ENCODE measurements around the gene TUBG2.

Gene TUBG2

DNA sequence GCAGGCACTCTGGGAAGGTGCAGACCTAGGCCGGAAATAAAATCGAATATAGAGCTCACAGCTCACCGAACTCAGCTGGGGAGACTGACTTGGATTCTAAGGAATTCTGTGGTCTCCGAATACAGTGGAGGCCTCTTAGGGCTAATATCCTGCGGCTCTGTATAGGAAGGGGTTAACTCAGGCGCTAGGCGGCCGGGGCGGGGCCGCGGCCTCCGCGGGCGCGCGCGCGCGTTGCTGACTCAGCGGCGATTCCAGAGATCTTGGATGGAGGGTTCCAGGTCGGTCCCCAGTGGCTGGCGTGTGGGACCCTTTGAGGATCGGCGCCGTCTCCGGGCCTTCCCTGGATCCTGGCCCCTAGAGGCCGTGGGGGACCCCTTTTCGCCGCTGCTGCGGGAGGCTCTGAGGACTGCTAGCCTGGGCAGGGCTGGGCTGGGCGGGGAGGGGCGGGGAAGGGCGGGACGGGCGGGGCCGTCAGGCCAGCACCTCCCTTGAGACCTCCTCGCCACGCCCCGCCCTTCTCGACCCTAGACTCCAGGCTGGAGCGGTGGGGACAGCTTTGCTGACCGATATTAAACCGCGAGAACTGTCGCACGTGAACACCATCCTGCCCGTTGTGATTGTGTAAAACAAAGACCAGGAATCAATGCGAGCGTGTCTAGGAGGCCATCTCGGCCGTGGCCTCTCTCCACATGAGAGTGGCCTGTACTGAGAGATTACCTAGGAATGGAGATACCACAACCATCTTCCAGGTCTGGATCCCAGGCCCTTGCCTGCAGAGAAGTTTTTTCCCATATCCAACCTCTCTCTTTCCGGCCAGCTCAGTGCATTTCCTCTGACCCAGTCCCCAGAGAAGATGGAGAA lies 19.1 kb downstream of the TUBG2 start:
- peak; percentile 86 for DNase-seq

DNA sequence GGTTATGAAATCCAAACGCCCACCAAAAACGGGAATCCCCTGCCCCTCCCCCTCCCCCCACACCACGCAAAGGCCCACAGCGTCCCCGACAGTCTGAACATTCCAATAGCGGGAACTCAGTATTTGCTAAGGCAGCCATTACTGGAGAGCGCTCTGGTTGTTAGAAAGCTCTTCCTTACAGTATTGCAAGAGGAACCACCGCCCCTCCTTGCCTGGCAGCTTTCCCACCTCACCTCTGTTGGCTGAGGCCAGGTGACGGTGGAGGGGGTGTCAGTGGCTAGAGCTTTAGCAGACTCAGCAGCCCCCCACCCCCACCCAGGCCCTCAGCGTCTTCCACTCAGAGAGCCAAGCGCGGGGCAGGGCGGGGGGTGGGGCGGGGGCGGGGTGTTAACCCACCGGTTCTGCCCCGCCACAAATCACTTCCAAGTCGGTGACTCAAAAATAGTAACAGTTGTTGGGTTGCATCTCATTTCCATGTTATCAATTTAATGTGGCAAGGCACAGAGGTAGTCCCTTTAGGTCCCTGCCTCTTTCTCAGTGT lies 19.9 kb downstream of the TUBG2 start:
- DNase-seq = peak; percentile 94

DNA sequence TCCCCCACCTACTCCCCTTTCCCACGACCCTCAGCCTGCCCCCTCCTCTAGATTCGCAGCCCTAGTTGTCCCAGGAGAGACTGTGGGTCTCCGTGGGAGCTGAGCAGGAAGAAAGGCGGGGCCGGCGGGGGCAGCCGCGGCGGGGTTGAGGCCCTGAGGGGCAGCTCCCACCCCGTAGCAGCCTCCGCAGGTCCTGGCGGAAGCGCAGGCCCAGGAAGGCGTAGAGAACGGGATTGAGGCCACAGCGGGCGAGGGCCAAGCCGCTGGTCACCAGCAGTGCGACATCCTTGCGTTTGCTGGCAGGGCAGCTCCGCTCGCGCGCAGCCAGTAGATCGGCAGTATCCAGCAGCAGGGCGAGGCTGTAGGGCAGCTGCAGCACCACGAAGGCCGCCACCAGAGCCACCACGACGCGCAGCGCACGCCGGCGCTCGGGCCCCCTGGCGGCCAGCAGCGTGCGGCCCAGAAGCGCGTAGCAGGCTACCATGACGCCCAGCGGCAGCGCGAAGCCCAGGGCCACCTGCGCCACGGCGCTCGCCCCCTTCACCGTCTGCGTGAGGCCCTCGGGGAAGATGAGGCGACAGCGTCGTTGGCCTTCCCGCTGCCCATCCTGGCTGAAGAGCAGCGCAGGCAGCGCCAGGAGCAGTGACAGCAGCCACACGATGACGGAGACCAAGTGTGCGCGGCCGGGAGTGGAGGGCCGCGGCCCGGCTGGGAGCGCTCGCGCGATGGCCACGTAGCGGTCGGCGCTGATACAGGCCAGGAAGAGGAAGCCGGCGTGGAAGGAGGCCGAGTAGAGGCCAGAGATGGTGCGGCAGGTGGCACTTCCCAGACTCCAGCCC lies 20.6 kb downstream of the TUBG2 start:
- DNase-seq = peak; percentile 76

DNA sequence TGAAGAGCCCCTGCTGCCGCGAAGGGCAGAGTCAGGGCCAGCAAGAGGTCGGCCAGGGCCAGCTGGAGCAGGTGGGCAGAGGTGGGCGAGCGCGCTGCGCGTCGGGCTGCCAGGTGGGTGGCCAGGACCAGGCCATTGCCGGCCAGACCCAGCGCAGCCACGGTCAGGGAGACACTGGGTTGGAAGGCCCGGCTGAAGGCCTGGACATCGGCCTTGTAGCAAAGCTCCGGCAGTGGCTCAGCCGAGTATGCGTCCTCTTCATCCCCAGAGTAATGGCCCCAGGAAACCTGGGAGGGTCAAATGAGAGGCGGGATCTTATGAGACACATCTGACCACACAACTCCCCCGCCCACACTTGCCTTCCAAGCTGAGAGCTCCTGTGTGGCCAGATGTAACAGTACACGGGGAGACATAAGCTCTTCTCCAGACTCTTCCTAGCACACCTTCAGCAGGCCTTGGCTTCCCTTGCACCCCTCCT lies 21.3 kb downstream of the TUBG2 start:
- peak; percentile 25 for DNase-seq

DNA sequence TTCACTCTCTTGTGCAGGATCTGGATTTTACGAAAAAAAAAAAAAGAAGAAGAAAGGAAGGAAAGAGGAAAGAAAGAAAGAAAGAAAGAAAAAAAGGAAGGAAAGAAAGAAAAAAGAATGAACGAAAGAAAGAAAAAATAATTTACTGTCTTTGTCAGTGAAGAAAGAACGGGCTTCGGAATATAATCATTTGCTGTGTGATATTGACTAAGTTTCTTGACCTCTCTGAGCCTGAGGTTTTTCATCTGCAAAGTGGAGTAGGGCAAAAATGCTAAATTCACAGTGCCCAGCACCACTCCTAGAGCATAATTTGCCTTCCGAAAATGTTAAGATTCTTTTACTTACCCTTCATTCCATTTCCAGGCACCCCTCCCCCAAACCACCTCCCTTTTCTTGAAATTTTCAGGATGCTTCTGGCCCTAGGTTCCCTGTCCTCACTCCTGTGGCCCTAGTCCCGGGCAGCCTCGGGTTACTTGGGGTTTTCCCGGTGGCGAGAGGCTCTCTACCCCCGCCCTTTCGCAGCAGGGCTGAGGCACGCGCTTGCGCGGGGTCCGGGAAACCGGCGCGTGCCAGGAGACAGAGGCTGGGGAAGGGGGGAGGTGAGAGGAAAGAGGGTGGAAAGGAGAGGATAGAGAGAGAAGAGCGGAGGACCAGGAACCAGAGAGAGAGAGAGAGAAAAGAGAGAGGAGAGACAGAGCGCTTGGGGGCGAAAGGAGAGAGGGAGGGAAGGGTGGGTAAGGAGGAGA lies 23.1 kb downstream of the TUBG2 start, which contains the start of gene CNTNAP1:
Gene CNTNAP1, plus strand, starts transcription at position 556 of the 746 bp plus-strand sequence. CDS start 299 bp downstream, outside the sequence.
- DNase-seq = peak; percentile 79

DNA sequence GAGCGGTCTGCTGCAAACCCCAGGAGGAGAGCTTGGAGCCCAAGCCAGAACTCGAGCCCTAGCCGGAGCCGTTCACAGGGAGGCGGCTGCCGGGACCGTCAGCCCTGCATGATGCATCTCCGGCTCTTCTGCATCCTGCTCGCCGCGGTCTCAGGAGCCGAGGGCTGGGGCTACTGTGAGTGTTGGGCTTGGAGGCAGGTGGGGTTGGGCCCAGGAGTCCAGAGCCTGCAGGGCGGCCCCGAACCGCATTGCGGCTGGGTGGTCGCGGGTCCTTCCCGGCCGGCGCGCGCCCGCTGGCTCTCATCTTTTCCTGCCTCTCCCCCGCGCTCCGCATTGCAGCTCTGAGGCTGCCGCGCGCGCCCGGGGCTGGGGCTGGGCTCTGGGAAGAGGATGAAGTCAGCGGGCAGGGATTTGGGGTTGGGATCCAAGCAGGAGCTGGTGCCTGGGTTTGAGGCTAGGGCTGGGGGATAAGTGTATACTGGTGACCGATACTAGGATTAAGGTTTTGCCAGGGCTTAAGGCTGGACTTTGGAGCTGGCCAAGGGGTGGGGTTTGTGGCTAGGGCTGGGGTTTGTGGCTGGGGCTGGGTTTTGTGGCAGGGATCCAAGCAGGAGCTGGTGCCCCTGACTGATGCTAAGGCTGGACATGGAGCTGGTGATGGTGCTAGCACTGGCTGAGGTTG lies 23.8 kb downstream of the TUBG2 start:
- DNase-seq = peak; percentile 68

DNA sequence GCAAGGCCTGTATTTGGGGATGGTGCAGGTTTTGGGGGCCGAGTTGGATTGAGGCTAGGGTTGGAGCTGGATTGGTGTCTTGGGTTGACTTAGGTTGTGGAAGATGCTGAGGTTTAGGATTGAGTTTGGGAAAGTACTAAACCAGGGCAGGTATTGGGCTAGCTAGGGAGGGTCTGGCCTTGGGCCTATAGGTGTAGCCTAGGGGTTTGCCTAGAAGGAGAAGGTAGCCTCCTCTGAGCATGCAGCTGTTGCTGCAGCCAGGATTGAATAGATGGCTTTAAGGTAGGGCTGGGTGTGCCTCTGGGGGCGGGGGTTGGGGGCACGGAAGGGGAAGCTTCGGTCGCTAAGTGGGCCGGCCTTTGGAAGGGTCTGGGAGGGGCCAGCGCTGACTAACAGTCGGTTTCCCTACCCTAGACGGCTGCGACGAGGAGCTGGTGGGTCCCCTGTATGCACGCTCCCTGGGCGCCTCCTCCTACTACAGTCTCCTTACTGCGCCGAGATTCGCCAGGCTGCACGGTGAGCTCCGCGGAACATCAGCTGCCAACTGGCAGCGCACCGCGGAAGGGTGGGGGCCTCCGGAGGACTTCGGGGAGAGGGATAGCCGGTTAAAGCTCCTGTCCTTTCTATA lies 24.4 kb downstream of the TUBG2 start:
- DNase-seq = no peak

DNA sequence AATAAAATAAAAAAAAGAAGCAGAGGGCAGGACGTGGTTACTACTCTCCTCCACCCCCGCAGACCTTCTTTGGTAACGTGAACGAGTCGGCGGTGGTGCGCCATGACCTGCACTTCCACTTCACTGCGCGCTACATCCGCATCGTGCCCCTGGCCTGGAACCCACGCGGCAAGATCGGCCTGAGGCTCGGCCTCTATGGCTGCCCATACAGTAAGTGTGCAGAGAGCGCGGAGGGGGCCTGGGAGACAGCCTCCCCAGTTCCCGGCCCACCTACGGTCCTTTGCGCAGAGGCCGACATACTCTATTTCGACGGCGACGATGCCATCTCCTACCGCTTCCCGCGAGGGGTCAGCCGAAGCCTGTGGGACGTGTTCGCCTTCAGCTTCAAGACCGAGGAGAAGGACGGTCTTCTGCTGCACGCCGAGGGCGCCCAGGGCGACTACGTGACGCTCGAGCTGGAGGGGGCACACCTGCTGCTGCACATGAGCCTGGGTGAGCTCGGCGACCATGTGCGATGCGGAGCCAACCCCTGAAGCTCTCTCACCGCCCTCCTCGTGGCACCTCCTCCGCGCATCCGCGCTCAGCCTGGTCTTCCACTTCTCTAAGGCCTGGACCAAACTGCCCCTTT lies 26.0 kb downstream of the TUBG2 start:
- DNase-seq = no peak

DNA sequence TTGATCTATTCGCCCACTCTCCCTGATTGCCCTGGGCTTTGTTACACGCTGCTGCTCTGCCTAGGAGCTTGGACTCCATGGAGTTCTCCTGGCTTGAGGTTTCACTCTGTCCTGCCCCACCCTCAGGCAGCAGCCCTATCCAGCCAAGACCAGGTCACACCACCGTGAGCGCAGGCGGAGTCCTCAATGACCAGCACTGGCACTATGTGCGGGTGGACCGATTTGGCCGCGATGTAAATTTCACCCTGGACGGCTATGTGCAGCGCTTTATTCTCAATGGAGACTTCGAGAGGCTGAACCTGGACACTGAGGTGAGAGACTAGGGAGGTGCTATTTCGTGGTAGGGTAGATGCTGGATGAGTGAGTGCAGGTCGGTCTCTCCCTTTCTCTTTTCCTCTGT lies 26.7 kb downstream of the TUBG2 start:
- no peak for DNase-seq

DNA sequence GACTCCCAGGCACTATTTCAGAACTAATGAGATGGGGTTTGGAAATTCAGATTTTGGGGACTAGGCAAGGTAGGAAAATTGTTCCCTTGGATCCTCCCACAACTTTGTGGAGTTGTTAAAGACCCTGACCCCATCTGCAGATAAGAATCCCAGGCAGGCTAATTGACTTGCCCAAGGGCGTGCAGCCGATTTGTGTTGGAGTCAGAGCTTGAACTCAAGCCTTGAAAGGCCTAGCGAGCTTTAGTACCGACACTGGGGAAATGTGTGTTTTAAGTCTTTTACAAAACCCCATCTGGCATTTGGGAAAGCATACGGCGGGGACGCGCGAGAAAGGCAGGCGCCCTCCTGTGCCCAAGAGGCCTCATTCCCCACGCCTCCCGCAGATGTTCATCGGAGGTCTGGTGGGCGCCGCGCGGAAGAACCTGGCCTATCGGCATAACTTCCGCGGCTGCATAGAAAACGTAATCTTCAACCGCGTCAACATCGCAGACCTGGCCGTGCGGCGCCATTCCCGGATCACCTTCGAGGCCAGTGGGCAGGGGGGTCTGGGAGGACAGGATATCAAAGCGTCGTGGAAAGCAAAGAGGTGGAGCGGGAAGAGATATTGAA lies 27.5 kb downstream of the TUBG2 start:
- no peak for DNase-seq

DNA sequence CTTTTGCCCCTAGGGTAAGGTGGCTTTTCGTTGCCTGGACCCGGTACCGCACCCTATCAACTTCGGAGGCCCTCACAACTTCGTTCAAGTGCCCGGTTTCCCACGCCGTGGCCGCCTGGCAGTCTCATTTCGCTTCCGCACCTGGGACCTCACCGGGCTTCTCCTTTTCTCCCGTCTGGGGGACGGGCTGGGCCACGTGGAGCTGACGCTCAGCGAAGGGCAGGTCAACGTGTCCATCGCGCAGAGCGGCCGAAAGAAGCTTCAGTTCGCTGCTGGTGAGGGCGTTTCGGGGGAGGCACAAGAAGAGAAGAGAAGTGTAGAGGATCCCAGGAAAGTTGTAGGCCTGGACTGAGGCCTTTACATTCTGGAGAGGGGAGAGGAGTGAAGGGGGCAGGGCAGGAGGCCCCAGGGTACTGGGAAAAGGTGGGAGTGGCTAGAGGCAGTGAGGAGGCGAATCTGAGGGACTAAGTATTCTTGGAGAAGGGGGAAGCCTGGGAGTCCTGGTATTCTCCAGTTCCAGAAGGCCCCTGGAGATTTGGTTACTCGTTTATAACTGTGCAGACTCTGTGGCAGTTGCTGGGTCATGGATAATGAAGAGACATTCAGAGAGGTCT lies 28.7 kb downstream of the TUBG2 start:
- DNase-seq = no peak

DNA sequence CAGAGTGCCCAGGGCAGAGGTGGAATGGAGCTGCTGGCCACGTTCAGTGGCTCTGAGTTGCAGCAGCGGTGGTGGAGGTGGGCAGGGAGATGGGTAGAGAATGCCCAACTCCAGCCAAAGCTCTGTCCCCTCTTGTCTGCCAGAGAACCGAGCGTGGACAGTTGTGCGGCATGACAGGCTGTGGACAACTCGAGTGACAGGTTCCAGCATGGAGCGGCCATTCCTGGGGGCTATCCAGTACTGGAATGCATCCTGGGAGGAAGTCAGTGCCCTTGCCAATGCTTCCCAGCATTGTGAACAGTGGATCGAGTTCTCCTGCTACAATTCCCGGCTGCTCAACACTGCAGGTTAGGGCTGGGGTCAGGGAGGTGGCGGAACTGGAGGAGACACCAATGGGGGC lies 31.5 kb downstream of the TUBG2 start:
- DNase-seq = no peak

DNA sequence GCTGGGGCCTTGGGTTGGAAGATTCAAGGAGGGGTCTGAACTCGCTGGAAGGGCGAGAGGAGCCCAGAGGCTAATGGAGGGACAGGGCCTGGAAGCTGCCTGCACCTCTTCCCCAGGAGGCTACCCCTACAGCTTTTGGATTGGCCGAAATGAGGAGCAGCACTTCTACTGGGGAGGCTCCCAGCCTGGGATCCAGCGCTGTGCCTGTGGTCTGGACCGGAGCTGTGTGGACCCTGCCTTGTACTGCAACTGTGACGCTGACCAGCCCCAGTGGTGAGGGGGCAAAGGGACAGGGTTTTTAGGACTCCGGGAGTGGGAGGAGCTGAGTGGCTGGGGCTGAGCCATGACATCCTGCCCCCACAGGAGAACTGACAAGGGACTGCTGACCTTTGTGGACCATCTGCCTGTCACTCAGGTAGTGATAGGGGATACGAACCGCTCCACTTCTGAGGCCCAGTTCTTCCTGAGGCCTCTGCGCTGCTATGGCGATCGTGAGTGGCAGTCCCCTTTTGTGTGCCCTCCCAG lies 32.0 kb downstream of the TUBG2 start:
- DNase-seq = no peak

DNA sequence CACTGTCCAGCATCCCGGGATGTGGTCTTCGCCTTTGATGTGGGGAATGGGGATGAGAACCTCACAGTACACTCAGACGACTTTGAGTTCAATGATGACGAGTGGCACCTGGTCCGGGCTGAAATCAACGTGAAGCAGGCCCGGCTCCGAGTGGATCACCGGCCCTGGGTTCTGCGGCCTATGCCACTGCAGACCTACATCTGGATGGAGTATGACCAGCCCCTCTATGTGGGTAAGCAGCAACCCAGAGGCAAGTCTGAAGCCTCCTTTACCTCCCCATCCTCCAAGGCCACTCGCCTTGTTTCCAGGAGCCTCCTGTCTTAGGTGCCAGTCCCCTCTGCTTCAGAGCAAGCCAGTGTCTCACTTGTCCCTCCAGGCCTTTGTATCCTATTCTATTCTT lies 33.4 kb downstream of the TUBG2 start:
- no peak for DNase-seq

DNA sequence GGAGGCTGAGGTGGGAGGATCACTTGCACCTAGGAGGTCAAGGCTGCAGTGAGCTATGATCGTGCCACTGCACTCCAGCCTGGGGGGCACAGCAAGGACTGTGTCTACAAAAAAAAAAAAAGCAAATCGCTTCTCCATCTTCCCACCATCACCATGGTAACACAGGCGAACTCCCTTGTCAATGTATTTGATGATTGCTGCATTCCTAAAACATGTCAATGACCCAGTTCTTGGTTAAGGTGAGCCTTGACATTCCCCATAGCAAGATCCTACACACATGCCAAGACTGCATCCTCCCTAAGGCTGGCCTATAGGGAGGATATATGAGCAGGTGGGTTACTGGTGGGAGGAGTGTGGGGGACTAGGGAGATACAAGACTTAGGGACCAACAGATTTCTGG lies 35.4 kb downstream of the TUBG2 start:
- no peak for DNase-seq

DNA sequence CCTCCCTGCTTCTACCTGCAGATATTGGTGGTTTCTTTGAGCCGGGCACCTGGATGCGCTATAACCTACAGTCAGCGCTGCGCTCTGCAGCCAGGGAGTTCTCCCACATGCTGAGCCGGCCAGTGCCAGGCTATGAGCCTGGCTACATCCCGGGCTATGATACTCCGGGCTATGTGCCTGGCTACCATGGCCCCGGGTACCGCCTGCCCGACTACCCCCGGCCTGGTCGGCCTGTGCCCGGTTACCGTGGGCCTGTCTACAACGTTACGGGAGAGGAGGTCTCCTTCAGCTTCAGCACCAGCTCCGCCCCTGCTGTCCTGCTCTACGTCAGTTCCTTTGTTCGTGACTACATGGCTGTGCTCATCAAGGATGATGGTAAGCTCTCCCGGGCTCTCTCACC lies 36.4 kb downstream of the TUBG2 start:
- DNase-seq = no peak

DNA sequence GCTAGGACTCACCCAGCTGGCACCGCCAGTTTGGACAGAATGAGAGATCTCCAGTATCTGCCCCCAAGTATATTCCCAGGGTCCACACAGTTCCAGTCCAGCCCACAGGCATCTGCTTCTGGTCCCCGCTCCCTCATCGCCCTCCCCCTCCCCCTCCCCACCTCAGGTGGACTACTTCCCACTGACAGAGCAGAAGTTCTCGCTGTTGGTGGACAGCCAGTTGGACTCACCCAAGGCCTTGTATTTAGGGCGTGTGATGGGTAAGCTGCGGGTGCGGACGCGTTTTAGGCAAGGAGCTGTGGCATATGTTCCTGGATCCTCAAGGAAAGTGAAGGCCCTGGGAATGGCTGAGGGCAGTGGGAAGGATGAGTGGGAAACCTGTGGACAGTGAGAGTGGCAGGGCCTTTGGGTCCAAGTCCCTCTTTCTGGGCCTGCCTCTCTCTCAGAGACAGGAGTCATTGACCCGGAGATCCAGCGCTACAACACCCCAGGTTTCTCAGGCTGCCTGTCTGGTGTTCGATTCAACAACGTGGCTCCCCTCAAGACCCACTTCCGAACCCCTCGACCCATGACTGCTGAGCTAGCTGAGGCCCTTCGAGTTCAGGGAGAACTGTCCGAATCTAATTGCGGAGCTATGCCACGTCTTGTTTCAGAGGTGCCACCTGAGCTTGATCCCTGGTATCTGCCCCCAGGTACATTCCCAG lies 38.2 kb downstream of the TUBG2 start:
- no peak for DNase-seq

DNA sequence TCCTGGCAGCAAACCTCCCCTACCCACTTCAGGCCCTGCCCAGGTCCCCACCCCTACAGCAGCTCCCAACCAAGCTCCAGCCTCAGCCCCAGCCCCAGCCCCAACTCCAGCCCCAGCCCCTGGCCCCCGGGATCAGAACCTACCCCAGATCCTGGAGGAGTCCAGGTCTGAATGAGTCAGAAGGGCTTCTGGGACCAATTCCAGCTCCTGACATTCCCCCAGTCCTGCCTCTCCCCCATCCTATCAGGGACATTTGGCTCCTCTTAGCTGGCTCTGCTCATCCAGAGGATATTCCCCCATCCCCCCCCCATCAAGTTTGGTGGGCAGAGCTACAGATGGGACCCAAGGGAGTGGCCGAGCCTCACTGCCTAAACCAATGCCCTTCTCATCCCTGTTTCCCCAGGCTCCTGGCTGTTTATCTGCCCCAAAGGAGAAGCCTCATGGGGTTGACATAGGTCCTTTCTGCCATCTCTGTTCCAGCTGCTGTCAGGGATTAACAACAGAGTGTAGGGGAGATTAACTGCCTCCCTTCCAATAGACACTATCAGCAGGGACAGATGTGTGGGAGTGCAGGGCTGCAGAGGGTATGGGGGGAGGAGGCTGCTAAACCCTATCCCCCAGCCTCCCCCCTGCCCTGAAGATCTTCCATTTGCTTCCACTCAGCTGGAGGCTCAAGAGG lies 39.8 kb downstream of the TUBG2 start:
- DNase-seq = no peak

DNA sequence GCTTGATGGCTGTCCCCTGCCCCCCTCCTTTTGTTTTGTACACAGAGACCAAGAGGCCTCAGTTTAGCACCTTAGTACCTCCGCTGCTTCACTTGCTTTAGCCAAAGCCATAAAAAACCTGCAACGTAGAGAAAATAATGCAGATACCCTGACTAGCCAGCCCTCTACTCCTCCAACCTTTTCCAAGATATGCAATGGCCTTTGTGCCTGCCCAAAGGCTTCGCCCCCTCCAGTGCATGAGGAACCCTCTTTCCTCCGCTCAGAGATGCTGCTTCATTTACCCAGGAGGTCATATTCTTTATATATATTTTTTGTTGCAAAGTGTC lies 40.3 kb downstream of the TUBG2 start:
- DNase-seq = peak; percentile 21

Measured in DMS79 treated with DMSO at 0.1 percent for 48 hours (cell line).